GM21576 (cell line): ENCODE results near the gene ATP1A4.

Experiments used
- ATAC-seq: cut with Tn5 transposase; IDR thresholded peaks from one replicate; pipeline ENCODE4 v1.9.1; 2021; ENCODE audit warnings: mild to moderate bottlenecking, moderate library complexity; ENCODE audit not compliant: unreplicated experiment

ATP1A4 gene

DNA sequence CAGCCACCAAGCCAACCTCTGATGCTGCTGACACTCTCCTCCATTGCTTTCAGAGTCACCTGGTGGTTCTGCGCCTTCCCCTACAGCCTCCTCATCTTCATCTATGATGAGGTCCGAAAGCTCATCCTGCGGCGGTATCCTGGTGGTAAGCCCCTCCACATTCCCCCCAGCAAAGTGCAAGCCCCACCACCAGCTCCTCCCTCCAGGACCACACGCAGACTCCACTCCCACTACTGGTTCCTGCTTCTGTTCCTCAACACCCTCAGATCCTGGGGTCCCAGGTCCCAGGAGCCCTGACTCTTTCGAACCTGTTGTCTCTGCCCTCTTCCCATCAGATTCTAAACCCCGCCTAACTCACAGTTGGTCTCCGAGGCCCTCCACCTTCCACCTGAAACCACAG lies 11.6 kb upstream of the ATP1A4 start:
- no peak for ATAC-seq

DNA sequence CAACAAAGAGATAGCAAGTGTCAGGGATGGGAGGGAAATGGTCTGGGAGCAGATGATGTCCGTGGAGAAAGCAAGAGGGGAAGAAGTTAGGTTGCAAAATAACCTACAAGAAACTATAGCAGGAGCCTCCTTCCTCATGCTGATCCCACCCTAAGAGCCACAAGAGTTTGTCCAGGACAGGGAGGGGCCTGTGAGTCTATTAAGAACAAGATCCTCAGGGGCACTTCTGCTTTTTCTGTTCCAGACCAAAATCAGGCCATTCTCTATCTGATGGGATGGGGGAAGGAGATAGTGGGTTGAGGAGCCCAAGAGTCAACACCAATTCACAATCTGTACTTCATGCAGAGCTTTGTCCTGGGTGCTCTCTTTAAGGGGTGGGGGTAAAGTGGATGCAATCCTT lies 7.7 kb upstream of the ATP1A4 start:
- no peak for ATAC-seq

DNA sequence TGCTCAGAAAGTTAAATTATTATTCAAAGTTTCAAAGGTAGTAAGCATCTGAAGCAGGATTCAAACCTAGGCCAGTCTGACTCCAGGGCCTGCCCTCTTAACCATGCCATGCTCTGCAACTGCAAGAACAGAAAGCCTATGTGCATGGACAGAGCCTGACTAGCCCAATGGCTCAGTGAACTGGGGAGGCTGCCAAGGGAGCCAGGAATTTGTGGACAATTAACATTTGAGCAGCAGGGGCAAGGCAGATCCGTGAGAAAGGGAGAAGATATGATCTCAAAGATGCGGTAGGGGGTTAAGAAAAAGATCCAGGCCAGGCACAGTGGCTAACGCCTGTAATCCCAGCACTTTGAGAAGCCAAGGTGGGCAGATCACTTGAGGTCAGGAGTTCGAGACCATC lies 6.5 kb upstream of the ATP1A4 start:
- no peak for ATAC-seq

- no peak for ATAC-seq
Measured at GRCh38 chr1:160146107-160146506, 5.3 kb upstream of the ATP1A4 start.

DNA sequence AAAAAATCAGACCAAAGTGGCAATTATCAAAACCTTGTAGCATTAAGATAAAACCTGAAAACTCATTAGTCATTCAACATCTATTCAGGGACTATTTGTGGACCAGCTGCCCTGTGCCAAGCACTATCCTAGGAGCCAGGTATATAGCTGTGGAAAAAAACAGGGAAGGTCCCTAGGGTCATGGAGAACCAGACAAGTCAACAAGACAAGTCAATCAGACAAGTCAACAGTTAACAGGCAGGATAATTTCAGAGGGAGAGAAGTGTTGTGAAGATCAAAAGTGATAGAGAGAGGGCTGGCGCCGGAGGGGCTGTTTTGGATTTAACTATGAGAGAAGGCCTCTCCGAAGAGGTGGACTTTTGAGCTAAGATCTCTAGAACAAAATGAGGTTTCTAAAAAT lies 3.3 kb upstream of the ATP1A4 start:
- no peak for ATAC-seq

GRCh38 chr1:160149233-160149632 lies 2.2 kb upstream of the ATP1A4 start:
- no peak for ATAC-seq

- no peak for ATAC-seq
Measured at GRCh38 chr1:160149716-160150115, 1.7 kb upstream of the ATP1A4 start.

- no peak for ATAC-seq
Measured at GRCh38 chr1:160154790-160155189, 3.4 kb downstream of the ATP1A4 start.

DNA sequence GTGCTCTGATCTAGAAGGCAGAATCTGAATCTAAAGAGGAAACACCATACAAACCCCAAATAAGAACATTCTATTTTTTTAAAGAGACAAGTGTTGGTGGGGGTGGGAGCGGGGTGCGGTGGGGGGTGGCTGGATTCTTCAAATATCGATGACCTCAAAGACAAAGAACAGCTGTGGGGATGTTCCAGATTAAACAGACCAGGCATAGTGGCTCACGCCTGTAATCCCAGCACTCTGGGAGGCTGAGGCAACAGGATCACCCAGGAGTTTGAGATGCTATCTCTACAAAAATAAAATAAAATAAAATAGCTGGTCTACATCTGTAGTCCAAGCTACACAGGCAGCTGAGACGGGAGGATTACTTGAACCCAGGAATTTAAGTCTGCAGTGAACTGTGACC lies 5.0 kb downstream of the ATP1A4 start:
- no peak for ATAC-seq

- ATAC-seq: no peak
Measured at GRCh38 chr1:160157174-160157573, 5.8 kb downstream of the ATP1A4 start.

DNA sequence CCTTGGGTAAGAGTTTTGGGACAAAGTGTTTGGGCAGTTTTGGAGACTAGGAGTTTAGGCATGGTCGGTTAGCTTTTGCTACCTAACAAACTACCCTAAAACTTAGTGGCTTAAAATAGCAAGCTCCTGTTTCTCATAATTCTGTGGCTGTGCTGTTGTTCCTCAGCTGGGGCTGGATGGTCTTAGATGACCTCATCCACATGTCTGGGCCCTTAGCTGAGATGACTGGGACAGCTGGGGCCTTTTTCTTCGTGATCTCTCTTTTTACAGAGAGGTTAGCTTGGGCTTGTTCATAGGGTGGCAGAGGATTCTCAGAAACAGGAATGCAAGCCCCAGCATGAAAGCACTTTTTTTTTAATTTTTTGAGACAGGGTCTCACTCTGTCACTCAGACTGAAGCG lies 6.6 kb downstream of the ATP1A4 start:
- no peak for ATAC-seq

DNA sequence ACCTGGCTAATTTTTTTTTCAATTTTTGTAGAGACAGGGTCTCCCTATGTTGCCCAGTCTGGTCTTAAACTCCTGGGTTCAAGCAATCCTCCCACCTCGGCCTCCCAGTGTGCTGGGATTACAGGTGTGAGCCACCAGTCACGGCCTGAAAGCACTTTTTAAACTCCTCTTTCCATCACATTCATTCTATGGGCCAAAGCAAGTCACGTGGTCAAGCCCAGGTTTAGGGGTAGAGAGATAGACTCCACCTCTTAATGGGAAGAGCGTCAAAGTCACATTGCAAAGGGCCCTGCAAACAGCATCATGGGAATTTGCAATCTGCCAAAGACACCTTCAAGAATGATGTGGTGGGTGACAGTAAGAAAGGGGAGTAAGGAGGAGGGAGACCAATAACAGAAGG lies 7.1 kb downstream of the ATP1A4 start:
- ATAC-seq: no peak

DNA sequence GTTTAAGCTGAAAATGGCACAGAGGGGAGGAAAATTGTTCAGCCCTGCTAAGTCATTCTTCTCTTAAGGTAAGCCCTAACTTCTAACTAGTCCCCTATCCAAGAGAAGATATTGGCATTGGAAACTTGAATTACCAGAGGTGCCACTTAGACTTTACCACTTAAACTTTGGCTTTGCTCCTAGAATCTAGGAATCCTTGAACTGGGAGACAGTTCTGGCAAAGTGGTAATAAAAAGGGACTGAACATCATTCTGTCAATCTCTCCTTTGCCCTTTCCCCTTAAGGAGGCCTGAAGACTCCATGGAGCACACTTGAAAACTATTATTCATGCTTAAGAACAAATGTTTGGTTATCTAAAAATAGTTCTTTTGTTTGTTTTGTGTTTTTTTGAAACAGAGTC lies 8.4 kb downstream of the ATP1A4 start:
- ATAC-seq: no peak

DNA sequence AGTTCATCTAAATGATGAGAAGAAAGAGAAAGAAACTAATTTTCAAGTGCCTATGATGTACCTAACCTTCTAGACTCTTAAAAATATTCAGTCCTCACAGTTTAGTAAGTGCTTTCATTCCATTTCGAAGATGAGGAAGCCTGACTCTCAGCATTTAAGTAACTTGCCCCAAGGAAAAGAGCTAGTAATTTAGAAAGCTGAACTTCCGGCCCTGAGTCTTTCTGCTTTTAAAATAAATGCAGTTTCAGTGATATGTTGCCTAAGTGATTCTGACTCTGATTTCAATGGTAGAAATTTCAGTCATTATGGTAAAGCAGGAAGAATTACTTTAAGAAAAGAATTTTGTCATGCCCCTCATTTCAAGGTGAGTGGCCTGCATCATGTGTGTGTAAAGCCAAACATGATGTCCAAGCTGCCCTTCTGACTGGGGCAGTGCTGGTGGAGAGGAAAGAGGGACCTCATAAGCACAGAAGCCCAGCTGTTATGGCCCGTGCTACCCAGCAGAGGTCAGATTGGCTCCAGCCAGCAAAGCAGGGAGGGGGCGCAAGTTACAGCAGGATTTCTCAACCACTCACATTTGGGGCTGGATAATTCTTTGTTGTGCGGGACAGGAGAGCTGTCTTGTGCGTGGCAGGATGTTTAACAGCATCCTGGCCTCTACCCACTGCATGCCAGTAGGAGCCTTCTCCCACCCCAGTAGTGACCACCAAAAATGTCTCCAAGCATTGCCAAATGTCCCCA lies 10.7 kb downstream of the ATP1A4 start:
- ATAC-seq: no peak

GRCh38 chr1:160162931-160163330 lies 11.5 kb downstream of the ATP1A4 start:
- no peak for ATAC-seq

DNA sequence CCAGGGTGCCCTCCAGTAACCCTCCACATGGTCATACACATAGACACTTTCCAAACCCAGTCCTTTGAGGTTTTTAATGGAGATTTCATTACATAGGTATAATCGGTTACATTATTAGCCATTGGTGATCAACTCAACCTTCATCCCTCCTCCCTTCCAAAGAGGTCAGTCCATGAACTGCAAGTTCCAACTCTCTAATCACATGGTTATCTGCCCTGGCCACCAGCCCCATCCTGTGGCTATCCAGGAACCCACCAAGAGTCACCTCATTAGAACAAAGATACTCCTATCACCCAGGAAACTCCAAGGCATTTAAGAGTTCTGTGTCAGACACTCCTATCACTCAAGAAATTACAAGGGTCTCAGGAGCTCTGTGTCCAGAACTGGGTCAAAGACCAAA lies 12.2 kb downstream of the ATP1A4 start:
- ATAC-seq: no peak

- no peak for ATAC-seq
Measured at GRCh38 chr1:160164121-160164520, 12.7 kb downstream of the ATP1A4 start.

DNA sequence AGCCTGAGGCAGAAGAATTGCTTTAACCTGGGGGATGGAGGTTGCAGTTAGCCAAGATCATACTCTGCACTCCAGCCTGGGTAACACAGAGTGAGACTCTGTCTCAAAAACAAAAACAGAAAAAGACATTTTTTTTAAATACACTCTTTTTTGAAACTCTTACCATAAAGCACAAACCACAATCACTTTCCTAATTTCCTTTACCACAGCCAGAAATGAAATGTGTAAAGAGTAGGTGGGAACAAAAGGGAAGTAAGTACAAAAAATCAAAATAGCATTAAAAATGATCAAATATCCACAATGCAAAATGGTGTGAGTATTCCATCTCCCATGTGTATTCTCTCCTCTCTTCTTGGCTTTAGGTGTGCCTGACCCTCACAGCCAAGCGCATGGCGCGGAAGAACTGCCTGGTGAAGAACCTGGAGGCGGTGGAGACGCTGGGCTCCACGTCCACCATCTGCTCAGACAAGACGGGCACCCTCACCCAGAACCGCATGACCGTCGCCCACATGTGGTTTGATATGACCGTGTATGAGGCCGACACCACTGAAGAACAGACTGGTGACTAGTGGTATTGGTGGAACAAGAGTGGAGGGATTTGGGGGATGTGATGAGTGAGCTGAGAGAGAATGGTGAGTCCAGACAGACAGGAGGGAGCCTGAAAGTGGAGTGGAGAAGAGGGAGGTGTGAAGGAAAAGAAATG lies 14.9 kb downstream of the ATP1A4 start:
- ATAC-seq: no peak

DNA sequence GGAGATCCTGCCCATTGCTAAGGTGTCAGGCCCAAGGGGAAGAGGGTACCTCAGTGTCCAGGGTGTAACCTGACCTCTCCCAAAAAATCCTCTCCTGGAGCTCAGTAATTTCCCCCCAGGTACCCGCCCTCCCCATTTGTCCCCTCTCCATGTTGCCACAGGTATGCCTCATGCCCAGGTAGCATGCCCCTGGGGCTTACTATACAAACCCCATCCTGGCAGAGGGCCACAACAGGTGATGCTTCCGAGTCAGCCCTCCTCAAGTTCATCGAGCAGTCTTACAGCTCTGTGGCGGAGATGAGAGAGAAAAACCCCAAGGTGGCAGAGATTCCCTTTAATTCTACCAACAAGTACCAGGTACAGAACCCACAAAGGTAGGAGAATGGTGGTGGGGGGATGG lies 15.7 kb downstream of the ATP1A4 start:
- no peak for ATAC-seq

- ATAC-seq: no peak
Measured at GRCh38 chr1:160167580-160167979, 16.2 kb downstream of the ATP1A4 start.

- no peak for ATAC-seq
Measured at GRCh38 chr1:160168016-160168415, 16.6 kb downstream of the ATP1A4 start.

- no peak for ATAC-seq
Measured at GRCh38 chr1:160168609-160169369, 17.4 kb downstream of the ATP1A4 start.
